GM18858 (cell line): ENCODE measurements around the gene ZNF444.

Experiments
- ATAC-seq: cut with Tn5 transposase; IDR thresholded peaks from one replicate; pipeline ENCODE4 v1.9.1; 2021; ENCODE audit not compliant: unreplicated experiment

The ZNF444 gene

DNA sequence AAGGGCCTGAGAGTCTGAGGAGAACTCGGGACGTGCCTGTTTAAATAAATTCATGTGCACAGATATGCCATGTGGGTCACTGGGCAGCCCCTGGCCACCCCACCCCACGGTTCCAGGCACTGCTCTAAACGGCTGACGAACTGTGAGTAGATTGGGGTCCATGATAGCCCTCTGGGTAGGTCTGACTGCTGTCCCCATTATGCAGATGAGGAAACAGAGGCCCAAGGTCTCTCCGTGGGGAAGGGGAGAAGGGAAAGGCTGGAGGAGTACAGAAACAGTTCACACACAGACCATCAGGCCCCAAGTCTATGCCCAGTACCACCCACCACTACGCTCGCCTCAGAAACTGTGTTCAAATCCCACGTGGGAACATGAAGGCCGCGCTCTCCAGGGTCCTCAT lies 34.1 kb upstream of the ZNF444 start:
- ATAC-seq: no peak

DNA sequence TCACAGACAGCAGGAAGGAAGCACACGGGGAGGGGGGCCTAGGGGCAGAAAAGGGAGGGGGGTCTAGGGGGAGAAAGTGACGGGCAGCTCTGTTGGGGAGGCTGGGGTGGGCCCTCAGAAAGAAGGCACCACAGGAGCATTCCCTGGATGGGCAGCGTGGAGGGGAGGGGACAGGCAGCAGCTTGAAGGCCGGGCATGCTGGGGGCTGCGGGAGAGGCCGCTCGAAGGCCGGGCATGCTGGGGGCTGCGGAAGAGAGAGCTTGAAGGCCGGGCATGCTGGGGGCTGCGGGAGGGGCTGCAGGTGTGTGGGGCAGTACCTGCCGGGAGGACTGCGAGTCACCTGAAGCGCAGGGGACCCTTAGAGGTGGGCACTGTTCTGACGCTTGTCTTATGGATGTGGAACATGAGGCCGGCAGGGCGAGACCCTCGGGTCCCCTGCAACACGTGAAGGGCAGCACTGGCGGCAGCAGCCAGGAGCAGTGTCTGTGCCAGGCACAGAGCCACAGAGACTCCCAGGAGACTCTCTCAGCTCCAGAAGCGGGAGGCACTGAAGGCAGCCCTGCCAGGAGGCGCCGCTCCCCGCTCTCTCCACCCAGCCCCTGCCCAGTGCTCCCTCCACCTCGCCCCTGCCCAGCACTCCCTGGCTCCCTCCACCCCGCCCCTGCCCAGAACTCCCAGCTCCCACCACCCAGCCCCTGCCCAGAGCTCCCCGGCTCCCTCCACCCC lies 33.3 kb upstream of the ZNF444 start:
- no peak for ATAC-seq

DNA sequence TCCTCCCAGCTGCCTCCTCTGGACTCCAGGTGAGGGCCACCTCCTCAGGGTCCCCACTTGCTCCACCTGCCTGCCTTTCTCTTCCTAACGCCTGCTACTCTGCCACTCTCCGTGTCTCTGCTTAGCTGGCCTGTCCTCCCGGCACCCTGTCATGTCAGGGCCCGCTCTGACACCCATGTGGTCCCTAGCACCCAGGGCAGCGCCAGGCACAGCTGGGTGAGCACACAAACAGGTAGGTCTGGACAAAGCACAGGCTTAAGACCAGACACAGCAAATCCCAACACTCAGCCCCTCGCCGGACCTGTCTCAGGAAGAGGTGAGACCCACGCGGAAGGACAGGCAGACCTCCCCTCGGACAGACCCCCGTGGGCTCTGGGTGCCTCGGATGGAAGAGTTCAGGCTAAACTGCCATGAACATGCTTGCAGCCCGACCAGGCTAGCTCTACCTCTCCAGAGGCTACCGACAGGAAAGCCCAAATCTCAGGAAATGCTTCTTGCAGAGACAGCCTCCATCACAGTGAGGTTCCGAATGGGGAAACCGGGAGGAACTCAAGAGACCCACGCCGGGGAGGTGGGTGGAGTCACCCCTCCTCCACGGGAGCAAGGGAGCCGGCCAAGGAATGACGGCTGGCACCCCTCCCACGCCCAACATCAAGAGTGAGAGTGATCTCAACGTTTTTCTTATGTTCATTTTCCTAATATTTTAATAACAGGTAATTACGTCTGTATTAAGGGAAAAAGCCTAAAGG lies 32.5 kb upstream of the ZNF444 start:
- no peak for ATAC-seq

DNA sequence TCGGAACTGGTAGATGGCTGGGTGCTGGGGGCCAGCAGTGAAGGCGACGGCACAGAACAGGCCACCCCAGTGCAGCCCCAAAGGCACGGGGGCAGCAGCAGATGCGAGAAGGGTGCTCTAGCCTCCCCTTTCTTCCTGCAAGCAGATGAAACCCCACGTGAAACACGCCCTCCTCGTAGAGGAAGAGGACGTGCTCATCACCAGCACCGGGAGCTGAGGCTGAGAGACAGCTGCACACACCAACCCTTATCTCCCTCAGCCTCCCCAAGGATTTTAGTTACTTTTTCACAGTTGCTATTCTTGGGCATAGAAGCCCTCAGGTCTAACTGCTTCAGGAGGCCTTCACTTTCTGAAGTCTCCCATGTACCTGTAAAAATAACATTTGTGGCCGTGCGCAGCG lies 31.9 kb upstream of the ZNF444 start:
- no peak for ATAC-seq

DNA sequence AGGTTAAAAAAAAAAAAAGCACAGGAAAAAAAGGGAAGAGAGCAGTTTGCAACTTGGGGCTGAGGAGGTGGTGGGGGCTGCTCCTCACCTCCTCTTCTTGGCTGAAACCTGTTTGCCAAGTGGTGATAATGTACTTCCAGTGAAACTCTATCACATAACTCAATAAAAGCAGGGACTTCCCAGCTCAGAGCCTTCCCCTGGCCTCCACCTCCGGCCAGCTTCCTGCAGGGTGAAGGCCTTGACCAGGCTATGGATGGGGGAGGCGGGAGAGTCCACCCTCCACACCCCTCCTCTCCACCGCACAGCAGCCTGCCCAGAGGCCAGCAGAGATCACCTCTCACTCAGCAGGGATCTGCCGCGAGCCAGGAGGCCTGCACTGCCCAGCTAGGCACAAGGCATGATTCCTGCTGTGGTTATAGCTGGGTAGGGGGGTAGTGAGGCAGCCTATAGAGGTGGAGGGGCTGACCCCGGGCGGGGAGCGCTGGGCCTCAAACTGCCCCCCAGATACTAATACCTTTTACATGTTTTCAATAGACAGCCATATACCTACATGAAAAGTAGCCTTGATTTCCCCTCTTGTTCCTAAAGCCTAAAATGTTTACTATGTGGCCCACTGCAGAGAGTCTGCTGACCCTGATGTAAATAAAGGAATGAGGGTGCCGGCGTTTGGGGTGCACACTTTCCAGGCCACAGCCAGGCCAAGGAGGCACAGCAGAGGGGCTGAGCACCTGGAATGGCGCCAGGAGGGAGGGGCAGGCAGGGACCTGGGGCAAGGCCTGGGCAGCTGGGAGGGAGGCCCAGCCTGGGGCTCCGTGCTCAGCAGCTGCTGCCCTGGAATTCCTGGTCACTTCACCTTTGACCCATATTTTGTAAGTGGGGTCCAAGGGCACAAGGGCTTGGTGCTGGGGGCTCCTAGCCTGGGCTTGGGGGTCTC lies 30.3 kb upstream of the ZNF444 start:
- no peak for ATAC-seq

DNA sequence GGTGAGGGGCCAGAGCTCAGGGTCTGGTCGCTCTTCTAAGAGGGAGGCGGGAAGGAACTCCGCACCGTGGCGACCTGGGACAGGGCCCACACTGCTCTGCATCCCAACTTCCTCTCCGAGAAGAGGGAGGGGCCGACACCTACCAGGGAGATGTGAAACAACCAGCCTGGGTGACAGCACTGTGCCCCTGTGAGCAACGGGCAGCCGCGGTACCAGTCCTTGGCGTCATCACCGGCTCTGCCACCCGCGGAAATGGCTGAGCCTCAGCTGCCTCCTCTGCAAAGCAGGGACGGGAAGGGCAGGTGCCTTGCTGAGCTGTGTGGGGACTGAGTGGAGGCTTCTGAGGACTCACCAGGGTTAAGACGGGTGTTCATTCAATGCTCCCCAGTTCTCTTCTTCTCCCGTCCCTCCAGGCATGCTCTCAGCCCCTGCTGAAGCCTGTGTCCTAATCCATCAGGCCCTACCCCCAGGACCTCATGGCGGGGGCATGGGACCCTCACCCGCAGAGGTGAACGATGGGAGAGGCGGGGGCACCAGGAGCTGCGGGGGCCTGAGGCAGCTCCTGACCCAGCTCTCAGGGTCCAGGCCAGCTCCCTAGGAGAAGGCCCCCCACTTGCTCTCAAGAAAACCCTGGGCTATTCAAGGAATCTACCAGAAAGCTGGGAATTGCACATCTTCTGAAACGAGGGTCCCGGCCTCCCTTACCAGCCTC lies 29.3 kb upstream of the ZNF444 start:
- ATAC-seq: peak; percentile 66

DNA sequence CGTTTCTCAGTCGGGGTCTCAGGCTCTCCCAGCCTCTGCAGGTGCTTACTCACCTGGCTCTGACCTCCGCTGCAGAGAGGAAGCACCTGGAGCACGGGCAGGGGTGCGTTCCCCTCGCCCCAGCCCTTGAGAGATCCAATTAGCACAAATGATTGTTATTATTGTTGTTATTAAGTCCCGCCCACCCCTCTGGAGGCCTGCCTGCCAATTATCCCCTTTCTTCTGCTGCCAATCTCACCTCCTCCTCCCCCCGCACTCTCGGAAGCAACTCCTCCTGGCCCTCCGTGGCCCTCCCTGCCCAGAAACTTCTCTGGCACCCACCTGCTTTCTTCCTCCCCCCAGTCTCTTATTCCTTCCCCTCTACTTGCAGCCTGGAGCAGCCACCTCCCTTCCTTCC lies 28.8 kb upstream of the ZNF444 start:
- ATAC-seq: no peak

DNA sequence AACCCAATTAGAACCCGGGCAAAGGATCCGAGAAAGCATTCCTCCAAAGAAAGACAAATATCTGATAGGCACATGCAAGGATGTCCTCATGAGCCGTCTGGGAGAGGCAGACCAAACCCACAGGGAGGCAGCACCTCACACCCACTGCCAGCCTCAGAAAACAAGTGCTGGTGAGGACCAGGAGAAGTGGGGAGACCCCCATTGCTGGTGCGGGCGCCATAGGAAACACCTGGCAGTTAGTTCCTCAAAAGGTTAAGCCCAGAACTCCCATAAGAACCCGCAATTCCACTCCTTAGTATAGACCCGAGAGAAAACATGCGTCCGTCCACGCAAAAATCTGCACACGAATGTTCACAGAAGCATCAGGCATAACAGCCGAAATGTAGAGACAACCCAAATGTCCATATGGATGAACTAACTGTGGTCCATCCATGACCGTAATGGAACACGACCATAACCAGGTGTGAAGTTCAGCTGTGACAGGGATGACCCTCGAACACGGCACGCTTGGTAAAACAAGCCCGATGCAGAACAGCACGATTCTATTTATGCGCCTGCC lies 27.9 kb upstream of the ZNF444 start:
- ATAC-seq: no peak

DNA sequence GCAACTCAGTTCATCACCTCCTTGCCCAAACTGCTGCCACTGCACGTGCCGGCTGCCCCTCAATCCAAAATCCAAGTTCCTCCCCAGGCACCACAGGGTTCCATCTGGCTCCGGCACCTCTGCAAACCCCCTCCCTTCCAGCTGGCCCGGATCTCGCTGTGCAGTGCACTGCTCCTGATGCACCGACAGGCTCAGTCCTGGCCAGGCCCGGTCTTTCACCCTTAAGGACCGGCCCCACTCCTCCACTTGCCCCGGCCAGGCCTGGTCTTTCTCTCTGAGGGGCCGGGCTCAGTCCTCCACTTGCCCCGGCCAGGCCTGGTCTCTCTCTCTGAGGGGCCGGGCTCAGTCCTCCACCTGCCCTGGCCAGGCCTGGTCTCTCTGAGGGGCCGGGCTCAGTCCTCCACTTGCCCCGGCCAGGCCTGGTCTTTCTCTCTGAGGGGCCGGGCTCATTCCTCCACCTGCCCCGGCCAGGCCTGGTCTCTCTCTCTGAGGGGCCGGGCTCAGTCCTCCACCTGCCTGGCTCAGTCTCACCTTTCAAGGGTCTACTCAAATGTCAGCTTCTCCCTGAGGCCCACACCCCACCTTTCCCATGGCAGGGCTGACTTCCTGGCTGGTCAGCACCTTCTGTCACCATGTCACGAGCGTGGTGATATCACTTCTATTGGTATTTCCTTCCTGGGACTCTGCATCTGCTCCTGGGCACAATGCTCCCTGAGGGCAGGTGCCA lies 26.9 kb upstream of the ZNF444 start:
- no peak for ATAC-seq

DNA sequence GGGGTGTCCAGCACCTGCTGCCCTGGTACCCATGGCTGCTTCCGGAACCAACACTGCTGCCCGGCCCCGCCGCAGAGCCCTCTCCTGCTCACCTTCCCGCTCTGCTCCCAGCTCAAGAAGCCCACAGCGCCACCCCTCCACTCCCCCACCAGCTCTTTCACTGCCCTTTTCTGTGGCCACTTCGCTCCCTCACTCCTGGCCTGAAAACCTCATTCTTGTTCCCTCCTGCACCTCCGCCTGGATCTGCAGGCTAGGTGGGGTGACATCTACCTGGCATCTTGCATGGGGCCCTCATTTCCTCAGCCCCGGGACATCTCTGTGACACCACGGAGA lies 26.3 kb upstream of the ZNF444 start:
- no peak for ATAC-seq

DNA sequence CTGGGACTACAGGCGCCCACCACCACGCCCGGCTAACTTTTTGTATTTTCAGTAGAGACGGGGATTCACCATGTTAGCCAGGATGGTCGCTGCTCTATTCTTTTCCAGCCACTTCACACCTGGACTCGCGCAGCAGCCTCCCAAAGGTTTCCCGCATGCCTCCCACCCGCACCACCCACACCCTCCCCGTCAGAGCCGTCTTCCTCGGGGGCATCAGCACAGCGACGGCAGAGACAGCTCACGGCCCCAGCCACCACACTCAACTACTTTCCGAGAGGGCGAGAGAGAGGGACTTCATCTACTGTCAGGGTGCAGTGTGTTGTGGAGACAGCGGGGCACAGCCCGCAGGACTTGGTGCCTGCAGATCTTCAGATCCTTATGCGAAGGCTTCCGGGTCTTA lies 25.6 kb upstream of the ZNF444 start:
- no peak for ATAC-seq

DNA sequence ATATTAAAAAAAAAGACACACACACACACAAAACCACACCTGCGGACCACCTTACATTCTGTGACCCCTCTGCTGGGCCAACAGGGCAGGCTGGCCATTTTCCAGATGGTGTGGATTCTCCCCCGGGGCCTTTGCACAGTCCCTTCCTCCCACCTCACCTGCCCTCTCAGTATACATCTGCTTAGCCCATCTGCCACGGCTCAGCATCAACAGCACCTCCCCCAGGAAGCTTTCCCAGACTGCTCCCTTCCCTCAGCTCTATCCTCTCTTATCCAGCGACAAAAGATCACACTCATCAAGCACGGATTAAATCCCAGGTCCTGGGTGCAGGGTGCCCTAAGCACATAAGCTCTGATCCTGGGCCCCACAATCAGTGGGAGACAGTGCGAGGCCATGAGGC lies 24.5 kb upstream of the ZNF444 start:
- no peak for ATAC-seq

DNA sequence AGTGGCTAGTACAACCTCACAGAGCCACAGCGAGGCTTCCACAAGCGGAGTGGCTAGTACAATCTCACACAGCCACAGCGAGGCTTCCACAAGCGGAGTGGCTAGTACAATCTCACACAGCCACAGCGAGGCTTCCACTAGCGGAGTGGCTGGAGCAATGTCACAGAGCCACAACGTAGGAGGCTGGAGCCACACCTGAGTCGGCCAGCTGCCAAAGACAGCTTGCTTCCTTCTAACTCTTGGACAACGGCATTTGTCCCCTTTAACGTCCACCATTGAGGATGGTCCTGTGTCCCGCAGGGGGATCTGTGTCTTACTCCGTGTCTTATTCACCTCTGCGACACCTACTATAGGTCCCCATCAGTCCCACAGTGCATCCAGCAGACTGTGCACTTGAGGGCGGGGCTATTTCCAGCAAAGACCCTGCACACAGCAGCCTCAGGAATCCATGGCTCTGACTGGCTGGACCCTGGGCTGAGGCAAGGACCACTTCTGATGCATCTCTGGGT lies 23.7 kb upstream of the ZNF444 start:
- no peak for ATAC-seq

DNA sequence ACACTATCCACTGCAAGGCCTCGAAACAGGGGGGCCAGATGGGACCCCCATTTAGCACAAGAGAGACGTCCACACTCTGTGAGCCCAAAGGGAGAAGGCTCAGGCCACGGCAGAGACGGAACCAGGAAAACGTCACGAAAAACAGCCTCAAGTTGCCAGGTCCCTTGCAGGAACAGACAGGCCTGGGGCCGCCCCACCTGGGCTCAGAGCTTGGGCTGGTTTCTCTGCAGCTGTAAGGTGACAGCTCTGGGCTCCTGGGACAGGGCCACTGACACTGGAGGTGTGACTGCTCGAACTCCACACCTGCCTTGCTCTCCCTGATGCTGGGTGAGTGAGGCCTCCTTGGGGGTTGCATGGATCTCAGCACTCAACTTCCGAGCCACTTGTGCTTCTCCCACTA lies 23.2 kb upstream of the ZNF444 start:
- ATAC-seq: no peak

DNA sequence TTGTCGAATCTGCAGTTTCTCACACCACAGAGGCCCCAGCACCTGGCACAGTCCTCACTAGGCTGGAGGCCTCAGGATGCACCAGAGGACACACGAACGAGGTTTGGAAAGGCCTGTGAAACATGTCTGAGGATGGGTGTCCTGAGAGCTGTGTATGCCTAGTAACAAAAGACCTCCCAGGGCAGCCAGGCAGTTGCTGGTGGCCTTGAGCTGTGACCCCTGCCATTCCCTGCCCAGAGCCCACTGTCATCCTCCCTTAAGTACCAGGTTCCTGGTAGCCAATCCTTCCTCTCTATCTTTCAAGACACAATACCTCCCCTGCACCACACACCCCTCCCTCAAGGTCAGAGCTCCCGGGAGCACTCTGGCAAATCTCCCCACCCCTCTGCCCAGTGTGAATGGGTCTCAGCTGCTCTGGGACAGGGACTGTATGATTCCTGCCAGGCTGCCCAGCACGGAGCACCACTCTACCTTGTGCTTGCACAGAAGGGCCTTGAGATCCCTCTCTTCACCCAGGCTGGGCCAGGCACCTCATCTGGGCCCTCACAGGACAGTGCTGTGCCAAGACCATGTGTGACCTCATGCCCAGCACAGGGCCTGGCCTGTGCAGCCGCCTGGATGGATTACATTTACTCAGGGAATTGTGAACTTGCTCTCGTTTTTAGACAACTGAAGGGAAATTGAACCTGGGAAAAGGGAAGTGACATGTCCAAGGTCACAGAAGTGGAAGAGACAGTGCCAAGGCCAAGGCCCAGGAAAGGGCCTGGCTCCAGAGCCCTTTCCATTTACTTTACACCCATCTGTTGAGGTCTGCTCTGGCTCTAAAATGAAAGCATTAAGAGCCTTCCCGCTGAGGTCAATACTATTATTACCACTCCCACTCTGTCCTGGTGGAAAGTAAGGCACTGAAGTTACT lies 22.2 kb upstream of the ZNF444 start:
- ATAC-seq: no peak

DNA sequence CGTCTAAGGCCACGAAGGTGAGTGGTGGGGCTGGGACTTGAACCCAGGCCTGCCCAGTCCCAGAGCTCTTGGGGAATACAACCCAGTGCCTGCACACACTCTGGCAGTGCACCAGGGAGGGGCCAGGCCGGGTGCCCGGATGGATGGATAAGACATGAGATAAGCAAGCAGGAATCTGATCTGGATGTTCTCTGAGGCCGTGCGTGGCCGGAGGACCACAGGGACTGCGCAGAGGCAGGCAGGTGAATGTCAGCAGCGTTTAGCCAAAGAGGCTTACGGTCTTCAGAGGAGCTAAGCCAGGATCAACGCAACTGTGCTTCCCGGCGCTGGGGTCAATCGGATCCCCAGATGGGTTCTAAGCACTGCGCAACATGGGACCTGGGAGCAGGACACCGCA lies 21.5 kb upstream of the ZNF444 start:
- no peak for ATAC-seq

DNA sequence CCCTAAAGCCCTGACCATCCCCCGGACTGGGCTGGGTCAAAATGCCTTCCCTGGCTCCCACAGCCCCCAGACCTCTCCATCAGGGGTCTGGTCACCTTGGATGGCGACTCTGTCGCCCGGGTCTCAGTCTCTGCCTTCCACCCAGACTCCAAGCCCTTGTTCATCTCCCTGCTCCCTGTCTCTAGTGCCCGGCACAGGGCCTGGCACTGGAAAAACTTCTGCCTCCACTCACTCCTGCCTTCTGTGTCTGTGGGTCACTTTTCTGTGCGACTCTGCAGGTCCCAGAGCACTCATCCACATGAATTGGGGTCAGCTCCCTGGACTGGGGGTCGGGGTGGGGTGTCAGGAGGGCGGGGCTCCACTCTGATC lies 21.1 kb upstream of the ZNF444 start:
- no peak for ATAC-seq

DNA sequence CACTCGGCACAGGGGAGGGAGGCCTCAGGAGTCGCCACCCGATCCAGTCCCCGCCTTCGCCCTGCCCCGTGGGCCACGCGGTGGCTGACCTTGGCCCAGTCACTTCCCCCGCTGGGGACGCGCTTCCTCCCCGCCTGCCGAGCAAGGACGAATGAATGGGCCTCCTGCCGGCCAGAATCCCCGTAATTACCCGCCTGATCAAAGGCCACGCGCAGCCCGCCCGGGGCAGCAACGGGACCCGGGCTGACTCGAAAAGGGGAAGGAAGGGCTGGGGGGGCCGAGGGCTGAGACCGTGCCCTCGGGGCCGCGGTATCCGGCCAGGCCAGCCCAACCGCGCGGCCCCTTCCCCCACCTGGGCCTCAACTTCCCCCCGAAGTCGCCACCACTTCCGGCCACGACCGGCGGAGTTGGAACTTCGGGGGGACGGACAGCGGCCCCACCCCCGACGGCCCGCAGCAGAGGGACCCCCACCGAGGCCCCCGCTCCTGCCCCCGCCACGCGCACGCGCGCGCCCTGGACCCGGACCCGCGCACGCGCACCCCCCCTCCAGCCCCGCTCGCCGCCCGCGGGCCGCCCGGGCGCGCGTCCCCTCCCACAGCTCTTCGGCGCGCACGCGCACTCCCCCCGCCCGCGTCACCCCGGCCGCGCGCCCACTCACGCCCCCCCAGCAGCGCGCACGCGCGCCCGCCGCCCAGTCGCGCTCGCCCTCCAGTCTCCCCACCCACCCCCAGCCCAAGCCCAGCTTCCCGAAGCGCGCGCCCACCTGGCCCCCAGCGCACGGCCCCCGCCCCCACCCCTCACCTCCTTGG lies 20.5 kb upstream of the ZNF444 start:
- ATAC-seq: no peak
